ENCODE results near the gene SLC5A12.

- TF ChIP-seq CTCF (IDR thresholded peaks at IDR 0.05) = no peak
- no peak for TF ChIP-seq POLR2A (IDR thresholded peaks at IDR 0.05)
Observed at GRCh38 chr11:26719998-26720397, 1.9 kb downstream of the SLC5A12 start.
